ENCODE results near the gene RAB22A. TPM values are rescaled to one million over a fixed set of nuclear protein-coding genes. Genes with fewer than 3 reads are reported as not detected.

Gene RAB22A
- total and polyA plus RNA-seq, 9 of the 15 experiments (the other 6 are each of a cell fraction or from before 2014, with no cell fraction given): 1.1 to 8.0 (median 6.7) TPM

- TF ChIP-seq STAG1 (CRISPR knock-in tag; IDR thresholded peaks at IDR 0.05; ENCODE audit: borderline replicate concordance) (no peak), MAZ (CRISPR knock-in tag; conservative IDR thresholded peaks at IDR 0.05 in 1 of 2, IDR thresholded peaks at IDR 0.05 in 1 of 2) (no peak), NCOA4 (IDR thresholded peaks at IDR 0.05; ENCODE audit: partially characterized antibody) (no peak), ZNF311 (CRISPR knock-in tag; IDR thresholded peaks at IDR 0.05) (no peak), TCF15 (CRISPR knock-in tag; IDR thresholded peaks at IDR 0.05) (no peak), POLR2H (tag; IDR thresholded peaks at IDR 0.05; ENCODE audit: low read depth) (no peak), ZNF609 (CRISPR knock-in tag; IDR thresholded peaks at IDR 0.05; ENCODE audit: borderline replicate concordance) (no peak), KLF1 (tag; IDR thresholded peaks at IDR 0.05) (no peak), ZSCAN29 (IDR thresholded peaks at IDR 0.05) (no peak), CEBPZ (IDR thresholded peaks at IDR 0.05; ENCODE audit: borderline replicate concordance, low read depth, low read length) (no peak)
Measured at GRCh38 chr20:58331961-58332551, 22.5 kb downstream of the RAB22A start (continued).
